GM18868 (cell line): ENCODE data around the gene PALLD.

Experiments
- ATAC-seq: cut with Tn5 transposase; IDR thresholded peaks from one replicate; pipeline ENCODE4 v1.9.1; 2021; ENCODE audit warnings: mild to moderate bottlenecking, moderate library complexity; ENCODE audit not compliant: unreplicated experiment

The PALLD gene

GRCh38 chr4:168522829-168523489 is 26.1 kb downstream of the PALLD start:
- ATAC-seq, result no peak

DNA sequence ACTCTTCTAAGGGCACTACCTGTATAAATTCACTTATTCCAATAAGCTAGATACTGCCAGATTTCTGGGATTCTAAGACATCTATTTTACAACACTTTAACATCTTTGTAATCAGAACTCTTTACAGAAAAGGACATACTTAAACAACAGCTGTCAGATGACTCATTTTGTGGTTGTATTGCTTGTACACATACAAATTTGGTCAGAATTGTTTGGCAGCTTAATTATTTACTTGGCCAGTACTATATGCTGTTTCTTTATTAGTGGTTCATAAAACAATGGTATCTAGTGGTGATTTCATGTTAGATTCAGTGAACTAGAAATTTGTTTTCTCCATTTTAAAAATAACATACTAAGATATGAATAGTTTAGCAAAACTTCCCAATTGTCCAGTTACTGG is 27.2 kb downstream of the PALLD start:
- no peak for ATAC-seq

DNA sequence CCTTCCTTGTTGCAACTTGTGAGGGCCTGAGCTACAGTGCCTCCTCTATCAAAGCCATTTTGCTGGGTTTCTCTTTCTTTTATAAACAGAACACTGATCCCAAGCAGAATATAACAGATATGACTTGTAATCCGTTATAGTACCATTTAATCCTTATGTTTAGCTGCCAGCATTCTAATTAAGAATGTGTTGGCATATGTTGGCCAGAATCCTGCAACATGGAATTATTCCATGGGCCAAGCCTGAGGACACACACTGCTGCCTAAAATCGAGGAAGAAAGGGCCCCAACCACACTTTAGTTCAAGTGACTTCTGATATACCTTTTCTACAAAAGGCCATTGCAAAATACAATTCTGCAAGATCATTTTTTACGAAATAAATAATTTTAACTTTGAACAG is 28.0 kb downstream of the PALLD start:
- ATAC-seq, result no peak

GRCh38 chr4:168527560-168527959 is 30.7 kb downstream of the PALLD start:
- no peak for ATAC-seq

DNA sequence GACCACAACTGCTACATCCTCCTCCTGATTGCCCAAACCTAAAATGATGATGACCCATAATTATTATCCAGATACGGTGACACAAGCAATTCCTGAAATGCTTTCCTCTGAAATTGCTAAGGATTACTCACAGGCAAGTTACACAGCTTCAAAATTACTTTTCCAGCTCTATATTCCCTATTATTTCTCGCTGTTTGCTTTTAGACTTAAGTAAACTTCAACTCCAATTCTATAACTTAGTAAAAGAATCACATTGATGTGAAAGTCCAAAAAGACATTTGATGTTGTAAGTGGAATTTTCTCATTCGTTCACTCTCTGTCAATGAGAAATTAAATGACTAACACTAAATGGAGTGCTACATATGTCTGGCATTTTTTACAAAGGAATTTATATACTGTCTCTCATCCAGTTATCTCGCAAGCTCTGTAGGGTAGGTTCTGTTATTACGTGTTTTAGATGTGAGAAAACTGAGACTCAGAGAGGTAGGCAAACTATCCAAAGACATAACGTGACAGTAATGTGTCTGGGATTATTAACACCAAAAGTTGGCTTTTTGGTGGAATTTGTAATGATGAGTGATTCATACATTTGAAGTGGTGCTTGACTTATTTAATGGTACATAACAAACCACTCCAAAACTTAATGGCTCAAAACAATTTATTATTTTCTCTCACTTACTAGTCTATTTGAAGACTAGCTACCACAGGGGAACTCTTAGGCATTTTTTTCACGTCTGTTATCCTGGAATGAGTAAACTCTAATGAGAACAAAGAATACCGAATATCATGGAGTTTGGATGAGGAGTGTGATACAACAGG is 31.5 kb downstream of the PALLD start:
- ATAC-seq, result no peak

- ATAC-seq, result no peak
These were observed 32.4 kb downstream of the PALLD start for GRCh38 chr4:168529257-168529656.

GRCh38 chr4:168531305-168531704 is 34.5 kb downstream of the PALLD start:
- no peak for ATAC-seq

- ATAC-seq, result no peak
These were observed 37.7 kb downstream of the PALLD start for GRCh38 chr4:168534535-168534934.

DNA sequence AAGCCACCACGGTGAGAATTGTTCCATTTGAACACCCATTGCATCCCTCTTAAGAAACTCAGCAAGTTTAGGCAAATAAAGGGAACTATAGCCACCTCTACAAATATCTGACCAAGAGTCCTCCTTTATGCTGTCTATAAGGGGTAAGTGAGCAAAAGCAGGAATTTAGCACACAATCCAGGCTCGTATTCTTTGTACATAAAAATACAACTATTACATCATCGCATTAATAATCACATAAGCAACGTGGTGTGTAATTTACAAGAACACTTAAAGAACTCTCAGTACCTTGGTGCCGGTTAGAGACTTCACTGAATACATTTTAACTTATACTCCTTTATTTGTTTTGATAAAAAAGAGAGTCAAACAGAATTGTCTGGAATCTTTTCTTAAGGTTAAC is 38.8 kb downstream of the PALLD start:
- ATAC-seq, result no peak

GRCh38 chr4:168536448-168536847 is 39.6 kb downstream of the PALLD start:
- ATAC-seq, result no peak

DNA sequence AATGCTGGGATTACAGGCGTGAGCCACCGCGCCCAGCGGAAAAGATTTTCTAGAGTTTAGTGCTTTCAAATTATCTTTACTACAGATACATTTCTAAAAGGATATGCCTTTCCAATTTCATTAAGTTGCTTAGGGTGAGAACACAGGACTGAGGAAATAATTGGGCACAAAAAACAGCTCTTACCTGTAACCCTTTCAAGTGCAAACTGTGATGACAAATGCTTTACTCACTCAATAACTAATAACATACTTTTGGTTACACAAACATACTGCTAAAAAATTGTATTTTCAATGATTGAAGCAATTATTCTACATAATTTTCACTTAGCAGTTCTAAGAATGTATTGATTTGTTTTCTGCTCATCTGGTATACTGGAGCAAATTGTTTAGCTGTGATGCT is 40.2 kb downstream of the PALLD start:
- ATAC-seq, result no peak

DNA sequence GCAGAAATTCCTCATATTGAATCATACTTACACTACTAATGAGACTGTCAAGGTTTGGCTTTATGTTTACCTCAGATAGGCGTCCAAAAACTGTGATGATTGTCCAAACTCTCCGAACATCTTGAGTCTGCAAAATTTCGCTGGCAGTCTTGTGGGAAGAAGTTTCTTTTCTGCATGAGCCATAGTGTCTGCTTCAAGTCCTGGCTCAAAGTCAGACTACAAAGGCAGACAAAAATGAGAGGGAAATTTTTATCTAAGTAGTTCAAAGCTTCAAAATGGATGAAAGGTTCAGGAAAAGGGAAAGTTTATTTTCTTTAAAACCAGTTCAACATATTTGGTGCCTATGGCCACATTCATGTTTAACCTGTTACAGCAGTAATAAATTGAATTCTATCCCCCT is 40.7 kb downstream of the PALLD start:
- no peak for ATAC-seq

DNA sequence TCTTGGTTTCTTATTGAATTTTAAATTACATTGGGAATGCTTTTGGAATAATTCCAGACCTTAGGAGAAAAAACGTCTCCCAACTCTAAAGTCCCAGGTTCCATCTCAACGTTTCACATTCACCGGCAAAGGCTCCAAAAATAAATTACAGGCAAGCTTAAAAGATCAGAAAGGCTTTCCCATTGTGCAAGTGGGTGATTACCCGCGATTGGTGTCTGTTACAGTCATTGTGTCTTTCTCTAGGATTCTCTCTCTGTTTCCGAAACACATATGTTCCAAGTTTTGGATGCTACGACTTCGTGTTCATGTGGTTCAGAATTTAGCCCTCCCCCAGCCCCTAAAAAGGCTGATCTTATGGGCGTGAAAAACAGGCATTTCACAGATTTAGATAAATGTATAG is 41.8 kb downstream of the PALLD start:
- no peak for ATAC-seq

GRCh38 chr4:168540086-168540485 is 43.2 kb downstream of the PALLD start:
- ATAC-seq, result no peak

DNA sequence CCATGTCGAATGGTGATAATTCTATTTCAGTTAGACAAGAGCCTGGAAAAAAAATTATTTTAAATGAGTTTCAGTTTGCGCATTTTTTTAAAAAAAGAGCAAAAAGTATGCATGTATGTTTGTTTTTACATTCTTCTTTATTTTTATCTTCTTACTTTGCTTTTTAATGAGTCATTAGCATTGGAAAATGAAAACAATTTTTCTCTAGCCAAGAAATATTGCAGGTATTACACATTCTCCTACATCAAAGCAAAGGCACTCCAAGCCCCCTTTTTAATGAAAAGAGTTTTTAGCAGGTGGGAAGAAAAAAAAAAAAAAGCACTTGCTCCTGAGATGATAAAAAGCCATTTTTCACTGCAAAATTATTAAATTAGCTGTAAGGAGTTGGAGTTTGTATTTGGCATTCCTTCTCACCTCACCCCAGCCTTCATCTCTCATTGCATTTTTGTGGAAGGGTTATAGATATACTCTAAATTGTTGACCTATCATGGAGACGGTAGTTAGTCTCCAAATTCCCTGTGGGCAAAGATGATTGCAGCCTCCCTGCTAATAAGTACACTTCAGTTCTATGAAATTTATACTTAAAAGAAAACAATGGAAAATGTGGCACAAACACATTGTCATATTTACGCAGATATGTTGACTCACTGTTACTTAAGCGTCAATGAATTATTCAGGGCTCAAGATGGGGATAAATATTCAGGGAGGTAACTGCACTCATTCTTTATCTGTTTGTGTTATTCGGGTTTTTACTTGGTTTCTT is 43.8 kb downstream of the PALLD start:
- no peak for ATAC-seq

DNA sequence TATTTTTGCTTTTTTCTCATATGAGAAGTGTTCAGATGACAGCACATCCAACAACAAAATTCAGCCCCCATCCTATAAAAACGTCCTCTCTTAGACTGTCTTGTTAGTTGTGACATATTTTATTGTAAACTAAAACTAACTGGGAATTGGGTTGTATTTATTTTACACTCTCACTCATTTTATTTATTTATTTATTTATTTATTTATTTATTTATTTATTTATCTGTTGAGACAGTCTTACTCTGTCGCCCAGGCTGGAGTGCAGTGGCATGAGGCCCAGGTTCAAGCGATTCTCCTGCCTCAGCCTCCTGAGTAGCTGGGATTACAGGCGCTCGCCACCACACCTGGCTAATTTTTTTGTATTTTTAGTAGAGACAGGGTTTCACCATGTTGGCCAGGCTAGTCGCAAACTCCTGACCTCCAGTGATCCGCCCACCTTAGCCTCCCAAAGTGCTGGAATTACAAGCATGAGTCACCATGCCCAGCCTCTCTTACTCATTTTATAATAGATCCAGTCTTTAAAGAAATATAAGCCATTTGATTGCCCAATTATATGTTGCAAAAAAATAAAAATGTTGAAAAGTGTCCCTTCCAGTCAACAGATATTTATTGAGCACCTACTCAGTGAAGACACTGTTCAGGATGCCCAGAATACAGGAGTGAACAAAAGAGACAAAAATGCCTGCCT is 44.6 kb downstream of the PALLD start:
- ATAC-seq, result no peak

DNA sequence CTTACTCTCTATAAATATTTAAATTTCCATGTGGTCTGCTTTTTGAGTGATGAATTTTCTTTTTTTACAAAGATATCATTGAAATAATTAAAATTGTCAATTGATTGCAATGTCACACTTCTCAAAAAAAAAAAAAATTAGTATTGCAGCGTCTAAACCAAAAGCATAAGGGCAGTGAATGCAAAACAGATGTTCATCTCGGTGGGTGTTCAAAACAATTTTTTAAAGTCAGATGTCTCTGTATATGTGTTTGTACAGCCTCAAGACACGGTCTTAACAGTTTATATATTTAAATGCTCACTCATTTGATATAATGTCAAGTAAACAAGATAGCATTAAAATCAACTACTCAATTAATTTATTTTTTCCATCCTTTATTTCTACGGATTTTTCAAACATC is 52.3 kb downstream of the PALLD start:
- no peak for ATAC-seq

DNA sequence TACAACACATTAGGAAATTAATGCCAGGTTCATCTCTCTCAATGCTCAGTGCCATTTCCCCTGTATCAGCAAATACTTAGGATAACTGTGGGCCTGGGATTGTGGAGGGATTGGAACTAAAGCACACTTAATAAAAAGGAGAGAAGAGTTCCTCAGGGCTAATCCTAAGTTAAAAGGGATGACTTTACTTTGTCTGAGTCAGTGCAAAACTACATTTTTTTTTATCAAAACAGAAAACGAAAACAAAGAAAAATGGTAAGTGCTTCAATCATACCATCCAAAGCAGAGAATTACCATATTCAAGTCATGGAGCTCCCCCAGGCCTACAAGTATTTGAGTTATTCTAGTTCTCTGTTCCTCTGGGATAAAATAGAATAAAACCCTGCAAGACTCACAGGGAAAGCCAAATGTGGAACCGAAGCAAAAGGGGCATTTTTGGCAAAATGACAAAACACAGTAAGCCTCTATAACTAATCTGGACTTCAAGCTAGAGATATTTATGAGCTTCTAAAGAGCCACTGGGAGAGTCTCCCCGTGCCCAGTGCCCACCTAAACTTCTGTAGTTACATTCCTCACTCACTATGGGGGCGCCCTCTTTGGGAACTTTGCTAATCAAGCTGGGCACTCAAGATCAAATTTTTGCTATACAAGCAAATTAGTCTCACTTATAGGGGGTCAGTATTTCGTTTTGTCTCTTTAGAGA is 53.4 kb downstream of the PALLD start:
- ATAC-seq, result no peak

- no peak for ATAC-seq
These were observed 54.4 kb downstream of the PALLD start for GRCh38 chr4:168551211-168551610.

GRCh38 chr4:168551945-168552695 is 55.3 kb downstream of the PALLD start:
- no peak for ATAC-seq
